HG03196 (cell line): ENCODE results near the gene BTBD9.
"Not testable (repeated sequence)": the region's sequence is repeated elsewhere in the genome, so short reads cannot be mapped to it uniquely, and the experiment has no call there.

Experiments
- ATAC-seq: cut with Tn5 transposase; IDR thresholded peaks from one replicate; pipeline ENCODE4 v1.9.1; 2021; ENCODE audit not compliant: unreplicated experiment

Gene BTBD9

DNA sequence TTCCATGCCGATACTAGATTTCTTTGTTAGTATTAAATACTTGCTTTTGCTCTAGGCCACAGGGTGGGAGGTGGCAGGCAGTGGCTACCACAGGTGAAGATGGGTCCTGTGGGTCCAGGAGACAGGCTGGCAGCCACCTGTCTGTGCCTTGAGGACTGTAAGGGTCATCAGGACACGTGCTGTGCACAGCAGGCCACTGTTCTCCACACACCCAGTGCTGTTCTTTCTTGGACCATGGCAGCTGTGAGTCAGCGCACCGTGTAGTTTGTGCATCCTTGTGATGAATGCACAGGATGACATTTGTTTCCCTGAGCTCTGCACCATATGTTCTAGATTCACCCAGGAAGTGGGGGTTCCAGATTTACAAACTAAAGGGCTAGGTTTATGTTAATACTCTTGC is 503.2 kb downstream of the BTBD9 start:
- no peak for ATAC-seq

- ATAC-seq, result no peak
Measured at GRCh38 chr6:38134704-38135088, 505.0 kb downstream of the BTBD9 start.

GRCh38 chr6:38133932-38134703 is 505.6 kb downstream of the BTBD9 start:
- no peak for ATAC-seq

GRCh38 chr6:38131527-38131965 is 508.2 kb downstream of the BTBD9 start:
- no peak for ATAC-seq

GRCh38 chr6:38127284-38127683 is 512.4 kb downstream of the BTBD9 start:
- no peak for ATAC-seq

GRCh38 chr6:38124224-38124926 is 515.4 kb downstream of the BTBD9 start:
- not testable (repeated sequence) for ATAC-seq

DNA sequence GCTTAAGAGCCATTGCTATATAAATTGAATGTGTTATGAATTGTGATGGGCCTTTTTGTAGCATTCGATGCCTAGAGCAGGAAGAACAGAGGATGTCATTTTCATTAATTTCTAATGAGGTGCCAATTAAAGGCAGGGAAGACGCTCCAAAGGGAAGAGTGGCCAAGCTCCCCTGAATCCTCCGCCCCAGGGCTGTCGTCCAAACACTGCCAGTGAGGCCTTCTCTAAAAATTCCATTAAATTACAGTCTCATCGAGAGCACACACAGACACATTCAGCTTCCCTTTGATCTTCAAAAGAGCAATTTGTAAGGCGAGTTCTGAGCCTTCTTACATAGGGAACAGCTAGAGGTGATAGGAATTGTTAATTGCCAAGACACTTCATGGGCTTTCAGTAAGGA is 520.2 kb downstream of the BTBD9 start:
- ATAC-seq, result no peak

- ATAC-seq, result no peak
Measured at GRCh38 chr6:38118791-38119365, 520.9 kb downstream of the BTBD9 start.
